Measurements from ENCODE around the gene TTLL12.

Gene TTLL12

GRCh38 chr22:43118024-43118849 lies 68.7 kb downstream of the TTLL12 start:
- DNase-seq, result no peak

- DNase-seq, result no peak
Measured at GRCh38 chr22:43116932-43117331, 70.0 kb downstream of the TTLL12 start.
